Erythroblast (primary cell): ENCODE data around the gene PARP12.

Source experiments
- GATA1 ChIP-seq: IDR thresholded peaks from 2 replicates; pipeline ENCODE4 v1.6.1; 2011; ENCODE audit warnings: low read depth, mild to moderate bottlenecking, control low read depth, low read length, moderate library complexity
- POLR2A ChIP-seq: IDR thresholded peaks from 2 replicates; pipeline ENCODE4 v1.6.1; 2011; ENCODE audit warnings: mild to moderate bottlenecking, low read length

DNA sequence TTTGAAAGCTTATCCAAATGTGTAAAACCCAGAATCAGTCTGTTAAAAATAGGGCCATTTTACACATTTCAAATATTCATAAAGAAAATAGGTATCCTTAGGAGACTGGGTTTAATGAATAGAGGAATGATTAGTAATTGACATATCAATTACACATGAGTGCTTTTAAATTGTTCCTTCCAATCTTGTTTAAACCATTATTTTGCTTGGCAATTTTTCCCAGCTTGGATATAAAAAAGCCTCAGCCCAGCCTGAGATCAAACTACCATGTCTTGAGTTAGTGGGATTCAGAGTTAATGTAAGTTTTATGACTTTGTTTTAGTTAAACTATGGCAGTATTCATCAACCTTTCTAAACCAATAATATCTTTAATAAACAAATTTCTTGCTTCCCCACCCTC, 28.3 kb downstream of the PARP12 start:
- no peak for TF ChIP-seq POLR2A
- TF ChIP-seq GATA1, result no peak
